WTC11 (cell line): ENCODE results near the gene SLC38A1. TPM values are rescaled to one million over a fixed set of nuclear protein-coding genes. Genes with fewer than 3 reads are reported as not detected.

Experiments used
- ATAC-seq: fragments of 200-7000 bp; cut with Tn5 transposase; 2 replicates; pipeline ENCODE4 v1.10.0; 2021; ENCODE audit warnings: mild to moderate bottlenecking, moderate library complexity
- CTCF ChIA-PET: fragments of 300-600 bp; sonication (Branson Sonifier 250); formaldehyde crosslinking; loops from one replicate; lab custom pipeline; 2021; ENCODE audit warnings: antibody characterized with exemption; lab: Charles Lee
- POLR2A ChIA-PET: fragments of 350-600 bp; sonication (Branson Sonifier 250); formaldehyde crosslinking; loops from one replicate; lab custom pipeline; 2021; ENCODE audit warnings: antibody characterized with exemption; lab: Charles Lee
- DNase-seq: peaks from one replicate; pipeline ENCODE4 v3.0.0; 2021; ENCODE audit warnings: low spot score
- H3K27ac Mint-ChIP-seq: 2 replicates; pipeline ENCODE4 v1.8.0; 2021; ENCODE audit warnings: mixed read lengths
- H3K27me3 Mint-ChIP-seq: 2 replicates; pipeline ENCODE4 v1.8.0; 2021; ENCODE audit warnings: low read depth, mild to moderate bottlenecking, moderate library complexity, mixed read lengths
- H3K36me3 Mint-ChIP-seq: 2 replicates; pipeline ENCODE4 v1.8.0; 2021; ENCODE audit warnings: mixed read lengths
- H3K4me1 Mint-ChIP-seq: 2 replicates; pipeline ENCODE4 v1.8.0; 2022; ENCODE audit warnings: mixed read lengths
- H3K4me3 Mint-ChIP-seq: 2 replicates; pipeline ENCODE4 v1.8.0; 2021; ENCODE audit warnings: mild to moderate bottlenecking, moderate library complexity, mixed read lengths
- H3K9me3 Mint-ChIP-seq: 2 replicates; pipeline ENCODE4 v1.8.0; 2021; ENCODE audit warnings: mixed read lengths
- ATF2 ChIP-seq: sonication (generic); formaldehyde crosslinking; IDR thresholded peaks from 2 replicates; pipeline ENCODE4 v1.8.1; 2022; ENCODE audit warnings: low read depth, missing genetic modification reagents, borderline replicate concordance
- CREB1 ChIP-seq: sonication (generic); formaldehyde crosslinking; IDR thresholded peaks from 2 replicates; pipeline ENCODE4 v1.8.0; 2023; ENCODE audit warnings: mild to moderate bottlenecking, missing genetic modification reagents
- E2F4 ChIP-seq: sonication (generic); formaldehyde crosslinking; IDR thresholded peaks from 2 replicates; pipeline ENCODE4 v1.8.1; 2022; ENCODE audit warnings: low read depth, mild to moderate bottlenecking, moderate library complexity, missing genetic modification reagents, borderline replicate concordance
- FOXP1 ChIP-seq: sonication (generic); formaldehyde crosslinking; IDR thresholded peaks from 2 replicates; pipeline ENCODE4 v1.8.0; 2022; ENCODE audit warnings: missing genetic modification reagents, mild to moderate bottlenecking, moderate library complexity, borderline replicate concordance
- MAX ChIP-seq: sonication (generic); formaldehyde crosslinking; IDR thresholded peaks from 2 replicates; pipeline ENCODE4 v1.8.0; 2022; ENCODE audit warnings: mild to moderate bottlenecking, missing genetic modification reagents
- SMAD4 ChIP-seq: sonication (generic); formaldehyde crosslinking; IDR thresholded peaks from 2 replicates; pipeline ENCODE4 v1.8.0; 2022; ENCODE audit warnings: mild to moderate bottlenecking, missing genetic modification reagents
- TEAD4 ChIP-seq: sonication (generic); formaldehyde crosslinking; IDR thresholded peaks from 2 replicates; pipeline ENCODE4 v1.8.0; 2022; ENCODE audit warnings: mild to moderate bottlenecking, missing genetic modification reagents
- ZNF121 ChIP-seq: sonication (generic); formaldehyde crosslinking; IDR thresholded peaks from 2 replicates; pipeline ENCODE4 v1.8.0; 2023; ENCODE audit warnings: missing genetic modification reagents
- ZNF263 ChIP-seq: sonication (generic); formaldehyde crosslinking; IDR thresholded peaks from 2 replicates; pipeline ENCODE4 v1.8.1; 2022; ENCODE audit warnings: low read depth, mild to moderate bottlenecking, moderate library complexity, missing genetic modification reagents
- ZNF512 ChIP-seq: sonication (generic); formaldehyde crosslinking; IDR thresholded peaks from 2 replicates; pipeline ENCODE4 v1.8.1; 2022; ENCODE audit warnings: missing genetic modification reagents, borderline replicate concordance
- ZNF532 ChIP-seq: fragments of 250-450 bp; sonication (Bioruptor Pico); IDR thresholded peaks from 2 replicates; pipeline ENCODE4 v1.9.0; 2021; ENCODE audit warnings: mild to moderate bottlenecking, borderline replicate concordance
- total RNA-seq: library from RNA; stranded (reverse); gene quantifications from 3 replicates; pipeline ENCODE4 v1.2.3, GENCODE V29; 2021
- TF ChIP-seq, protein P1 (sequence below): sonication (generic); formaldehyde crosslinking; IDR thresholded peaks from 2 replicates; pipeline ENCODE4 v1.8.0; 2022; ENCODE audit warnings: missing genetic modification reagents

The SLC38A1 gene
- total RNA-seq, 1 experiment from 2014 or later = 179 TPM

DNA sequence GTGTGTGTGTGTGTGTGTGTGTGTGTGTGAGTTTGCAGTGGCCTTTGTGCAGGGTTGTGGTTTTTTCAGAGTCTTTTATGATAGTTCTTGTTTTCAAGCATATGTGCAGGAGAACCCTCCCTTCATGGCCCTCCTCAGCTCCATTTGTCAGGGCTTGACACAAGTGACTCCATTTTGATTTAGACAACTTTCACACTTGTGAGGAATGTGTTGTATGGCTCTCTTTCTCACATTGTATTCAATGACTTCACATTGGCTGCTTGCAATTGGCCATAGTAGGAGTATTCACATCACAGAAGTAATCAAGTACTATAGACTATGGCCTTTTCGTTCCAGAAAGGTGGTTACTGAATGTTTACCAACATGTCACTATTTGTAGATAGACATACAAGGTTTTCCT lies 133.1 kb downstream of the SLC38A1 start:
- H3K9me3 Mint-ChIP-seq = peaks cover 5% of the 10 kb centered on the region; the same call in 1 of the 2 replicates
- no peak for ATAC-seq

More for the DNA sequence above, 133.1 kb downstream of the SLC38A1 start:
- ChIA-PET POLR2A (no interaction called here), CTCF (interaction anchor here (1.5 kb wide), 1 partner anchor 10 kb away, joined by 9 read pairs; no protein-coding TSS in a partner anchor)
- Mint-ChIP-seq H3K36me3 (no peaks in the 10 kb centered on the region), H3K4me1 (no peaks in the 10 kb centered on the region), H3K27ac (no peak overlapping the region), H3K4me3 (no peak overlapping the region), H3K27me3 (no peaks in the 10 kb centered on the region)
- no peak for DNase-seq
- TF ChIP-seq ZNF512 (CRISPR knock-in tag) (no peak), CREB1 (CRISPR knock-in tag) (no peak), FOXP1 (CRISPR knock-in tag) (no peak), MAX (CRISPR knock-in tag) (no peak), ZNF532 (no peak), SMAD4 (no peak), ZNF121 (no peak), TEAD4 (CRISPR knock-in tag) (no peak), E2F4 (CRISPR knock-in tag) (no peak), ZNF263 (CRISPR knock-in tag) (no peak), ATF2 (CRISPR knock-in tag) (no peak)
- TF ChIP-seq, protein P1, sequence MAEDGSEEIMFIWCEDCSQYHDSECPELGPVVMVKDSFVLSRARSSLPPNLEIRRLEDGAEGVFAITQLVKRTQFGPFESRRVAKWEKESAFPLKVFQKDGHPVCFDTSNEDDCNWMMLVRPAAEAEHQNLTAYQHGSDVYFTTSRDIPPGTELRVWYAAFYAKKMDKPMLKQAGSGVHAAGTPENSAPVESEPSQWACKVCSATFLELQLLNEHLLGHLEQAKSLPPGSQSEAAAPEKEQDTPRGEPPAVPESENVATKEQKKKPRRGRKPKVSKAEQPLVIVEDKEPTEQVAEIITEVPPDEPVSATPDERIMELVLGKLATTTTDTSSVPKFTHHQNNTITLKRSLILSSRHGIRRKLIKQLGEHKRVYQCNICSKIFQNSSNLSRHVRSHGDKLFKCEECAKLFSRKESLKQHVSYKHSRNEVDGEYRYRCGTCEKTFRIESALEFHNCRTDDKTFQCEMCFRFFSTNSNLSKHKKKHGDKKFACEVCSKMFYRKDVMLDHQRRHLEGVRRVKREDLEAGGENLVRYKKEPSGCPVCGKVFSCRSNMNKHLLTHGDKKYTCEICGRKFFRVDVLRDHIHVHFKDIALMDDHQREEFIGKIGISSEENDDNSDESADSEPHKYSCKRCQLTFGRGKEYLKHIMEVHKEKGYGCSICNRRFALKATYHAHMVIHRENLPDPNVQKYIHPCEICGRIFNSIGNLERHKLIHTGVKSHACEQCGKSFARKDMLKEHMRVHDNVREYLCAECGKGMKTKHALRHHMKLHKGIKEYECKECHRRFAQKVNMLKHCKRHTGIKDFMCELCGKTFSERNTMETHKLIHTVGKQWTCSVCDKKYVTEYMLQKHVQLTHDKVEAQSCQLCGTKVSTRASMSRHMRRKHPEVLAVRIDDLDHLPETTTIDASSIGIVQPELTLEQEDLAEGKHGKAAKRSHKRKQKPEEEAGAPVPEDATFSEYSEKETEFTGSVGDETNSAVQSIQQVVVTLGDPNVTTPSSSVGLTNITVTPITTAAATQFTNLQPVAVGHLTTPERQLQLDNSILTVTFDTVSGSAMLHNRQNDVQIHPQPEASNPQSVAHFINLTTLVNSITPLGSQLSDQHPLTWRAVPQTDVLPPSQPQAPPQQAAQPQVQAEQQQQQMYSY (CRISPR knock-in tag) = no peak
